OCI-LY3 (cell line): Measurements from ENCODE around the gene FRAS1.

Source experiments
- CTCF ChIP-seq: fragments of 200-600, 300-600 bp; sonication (generic); IDR thresholded peaks from 2 replicates; pipeline ENCODE4 v1.5.1; 2014; ENCODE audit warnings: antibody characterized with exemption, low read length, low read depth
- EZH2phosphoT487 ChIP-seq: fragments of 200-600 bp; shearing (Covaris generic); IDR thresholded peaks from 2 replicates; pipeline ENCODE4 v1.6.1; 2018; ENCODE audit warnings: antibody characterized with exemption, mixed run types, low read depth

DNA sequence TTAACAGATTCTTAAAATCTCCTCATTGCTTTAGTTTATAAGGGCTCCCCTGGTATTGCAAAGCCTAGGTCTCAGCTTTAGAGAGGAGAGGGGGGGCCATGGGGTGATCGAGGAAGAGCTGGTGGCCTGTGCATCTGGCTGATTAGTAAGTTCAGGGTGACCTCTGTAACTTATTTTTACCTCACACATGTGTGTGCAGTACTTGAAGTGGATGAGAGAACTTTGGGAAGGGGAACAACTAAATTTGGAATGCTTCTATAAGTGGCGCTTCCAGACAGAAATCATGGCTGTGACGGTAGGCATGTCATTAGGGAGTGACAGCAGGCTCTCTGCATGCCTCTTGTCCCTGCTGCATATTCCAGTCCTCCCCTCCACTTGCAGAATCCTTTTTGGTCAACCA, 41.9 kb downstream of the FRAS1 start:
- TF ChIP-seq CTCF (no peak), EZH2phosphoT487 (no peak)
